GM21786 (cell line): Measurements from ENCODE around the gene KRT7.
"Not testable (repeated sequence)": the region's sequence is repeated elsewhere in the genome, so short reads cannot be mapped to it uniquely, and the experiment has no call there.

Experiments used
- ATAC-seq: cut with Tn5 transposase; IDR thresholded peaks from one replicate; pipeline ENCODE4 v1.9.1; 2021; ENCODE audit not compliant: unreplicated experiment

Gene KRT7

GRCh38 chr12:52229836-52230343 is 3.2 kb upstream of the KRT7 start:
- ATAC-seq: no peak

GRCh38 chr12:52230364-52231281 is 2.4 kb upstream of the KRT7 start:
- ATAC-seq: no peak

- ATAC-seq: no peak
These were observed 1.5 kb upstream of the KRT7 start for GRCh38 chr12:52231305-52232202.

GRCh38 chr12:52232203-52232673 is 805 bp upstream of the KRT7 start:
- ATAC-seq: no peak

GRCh38 chr12:52233462-52234207 is 592 bp downstream of the KRT7 start:
- no peak for ATAC-seq

- ATAC-seq: no peak
These were observed 1.3 kb downstream of the KRT7 start for GRCh38 chr12:52234223-52234810.

GRCh38 chr12:52235001-52235764 is 2.1 kb downstream of the KRT7 start:
- ATAC-seq: no peak

GRCh38 chr12:52235822-52236361 is 2.8 kb downstream of the KRT7 start:
- no peak for ATAC-seq

GRCh38 chr12:52236386-52237050 is 3.5 kb downstream of the KRT7 start:
- ATAC-seq: no peak

- ATAC-seq: no peak
These were observed 5.3 kb downstream of the KRT7 start for GRCh38 chr12:52238207-52238840.

- no peak for ATAC-seq
These were observed 6.0 kb downstream of the KRT7 start for GRCh38 chr12:52238916-52239646.

GRCh38 chr12:52239767-52240166 is 6.7 kb downstream of the KRT7 start:
- no peak for ATAC-seq

- ATAC-seq: not testable (repeated sequence)
These were observed 7.2 kb downstream of the KRT7 start for GRCh38 chr12:52240247-52240646.

- ATAC-seq: no peak
These were observed 8.3 kb downstream of the KRT7 start for GRCh38 chr12:52241205-52241842.

GRCh38 chr12:52242442-52243258 is 9.6 kb downstream of the KRT7 start:
- no peak for ATAC-seq

- no peak for ATAC-seq
These were observed 10.3 kb downstream of the KRT7 start for GRCh38 chr12:52243259-52243855.
